Erythroblast (primary cell): Measurements from ENCODE around the gene TRPM6.

Experiments used
- GATA1 ChIP-seq: IDR thresholded peaks from 2 replicates; pipeline ENCODE4 v1.6.1; 2011; ENCODE audit warnings: low read depth, mild to moderate bottlenecking, control low read depth, low read length, moderate library complexity
- POLR2A ChIP-seq: IDR thresholded peaks from 2 replicates; pipeline ENCODE4 v1.6.1; 2011; ENCODE audit warnings: mild to moderate bottlenecking, low read length

DNA sequence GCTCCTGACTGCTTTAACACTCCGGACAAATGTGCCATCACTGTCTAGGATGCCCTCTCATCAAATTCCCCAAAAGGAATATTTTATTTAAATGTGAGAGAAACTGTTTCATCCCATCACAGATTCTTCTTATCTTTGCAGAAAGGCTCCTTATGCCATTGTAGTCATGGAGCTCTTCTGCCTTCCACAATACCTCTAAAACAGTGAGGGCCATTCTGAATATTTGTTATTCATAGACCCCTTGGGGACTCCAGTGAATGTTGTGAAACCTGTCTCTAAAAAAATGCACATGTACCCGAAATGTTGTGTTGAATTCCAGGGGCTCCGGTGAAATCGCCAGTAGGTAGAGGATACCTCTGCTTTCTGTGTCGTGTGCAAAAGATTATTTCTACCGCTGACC lies 213.6 kb downstream of the TRPM6 start:
- no peak for TF ChIP-seq POLR2A
- TF ChIP-seq GATA1 = no peak
